NCI-H2107 treated with DMSO at 0.1 percent for 48 hours (cell line): Measurements from ENCODE around the gene EML1.

Experiments used
- DNase-seq: peaks from one replicate; lab custom pipeline; 2025; ENCODE audit not compliant: unreplicated experiment; lab: John Stamatoyannopoulos, UW

EML1 gene

GRCh38 chr14:99860219-99860618 is 67.0 kb downstream of the EML1 start:
- no peak for DNase-seq

- no peak for DNase-seq
Observed at GRCh38 chr14:99862136-99862535, 68.9 kb downstream of the EML1 start.

GRCh38 chr14:99863059-99863458 is 69.8 kb downstream of the EML1 start:
- no peak for DNase-seq

GRCh38 chr14:99865408-99865807 is 72.2 kb downstream of the EML1 start:
- no peak for DNase-seq

- DNase-seq: no peak
Observed at GRCh38 chr14:99870617-99871016, 77.4 kb downstream of the EML1 start.

- DNase-seq: no peak
Observed at GRCh38 chr14:99871771-99872170, 78.6 kb downstream of the EML1 start.

- DNase-seq: no peak
Observed at GRCh38 chr14:99872786-99873440, 79.7 kb downstream of the EML1 start.

GRCh38 chr14:99873653-99874052 is 80.4 kb downstream of the EML1 start:
- DNase-seq: no peak

GRCh38 chr14:99874306-99874705 is 81.1 kb downstream of the EML1 start:
- no peak for DNase-seq

- no peak for DNase-seq
Observed at GRCh38 chr14:99875421-99875820, 82.2 kb downstream of the EML1 start.

GRCh38 chr14:99875836-99876235 is 82.6 kb downstream of the EML1 start:
- no peak for DNase-seq

- DNase-seq: no peak
Observed at GRCh38 chr14:99876406-99876805, 83.2 kb downstream of the EML1 start.

GRCh38 chr14:99878563-99878962 is 85.3 kb downstream of the EML1 start:
- DNase-seq: no peak

GRCh38 chr14:99879401-99880295 is 86.4 kb downstream of the EML1 start:
- no peak for DNase-seq

GRCh38 chr14:99880651-99881420 is 87.6 kb downstream of the EML1 start:
- no peak for DNase-seq

- no peak for DNase-seq
Observed at GRCh38 chr14:99883866-99884650, 90.8 kb downstream of the EML1 start.

GRCh38 chr14:99884834-99885648 is 91.8 kb downstream of the EML1 start:
- peak; percentile 72 for DNase-seq

GRCh38 chr14:99885649-99885958 is 92.4 kb downstream of the EML1 start:
- no peak for DNase-seq

GRCh38 chr14:99887407-99887806 is 94.2 kb downstream of the EML1 start:
- DNase-seq: no peak

GRCh38 chr14:99888149-99888548 is 94.9 kb downstream of the EML1 start:
- DNase-seq: no peak
